DOHH2 (cell line): ENCODE measurements around the gene BPIFB4.

Experiments
- CTCF ChIP-seq: fragments of 200-600 bp; sonication (generic); IDR thresholded peaks from one replicate; pipeline ENCODE4 v1.5.1; 2014; ENCODE audit warnings: antibody characterized with exemption, mild to moderate bottlenecking, low read depth, low read length; ENCODE audit not compliant: poor library complexity, severe bottlenecking
- EZH2phosphoT487 ChIP-seq: fragments of 200-600 bp; sonication (generic); IDR thresholded peaks from 2 replicates; pipeline ENCODE4 v1.6.1; 2017; ENCODE audit warnings: borderline replicate concordance, mild to moderate bottlenecking, antibody characterized with exemption, low read length, moderate library complexity, mixed read lengths

DNA sequence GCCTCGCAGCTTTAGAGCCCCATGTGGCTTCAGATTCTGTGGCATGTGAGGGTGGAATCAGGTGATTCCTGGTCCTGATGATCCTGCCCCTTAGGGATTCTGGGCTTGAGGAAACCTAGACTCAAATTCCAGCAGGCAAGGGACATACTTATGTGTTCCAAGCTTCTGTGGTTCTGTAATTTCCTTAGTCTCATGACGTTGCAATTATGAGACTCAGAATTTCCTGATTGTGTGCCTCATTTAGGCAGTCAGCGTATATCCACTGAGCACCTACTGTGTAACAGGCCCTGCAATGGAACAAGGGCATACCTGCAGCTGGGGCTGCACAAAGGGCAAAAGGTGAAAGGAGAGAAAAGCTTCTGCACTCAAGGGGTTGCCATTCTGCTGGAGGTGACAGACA, 11.6 kb upstream of the BPIFB4 start:
- no peak for TF ChIP-seq CTCF
- TF ChIP-seq EZH2phosphoT487, result no peak
